ENCODE measurements around the gene KDM4C.

Gene KDM4C

GRCh38 chr9:6911901-6912638 is 154.3 kb downstream of the KDM4C start:
- TF ChIP-seq, protein P1, sequence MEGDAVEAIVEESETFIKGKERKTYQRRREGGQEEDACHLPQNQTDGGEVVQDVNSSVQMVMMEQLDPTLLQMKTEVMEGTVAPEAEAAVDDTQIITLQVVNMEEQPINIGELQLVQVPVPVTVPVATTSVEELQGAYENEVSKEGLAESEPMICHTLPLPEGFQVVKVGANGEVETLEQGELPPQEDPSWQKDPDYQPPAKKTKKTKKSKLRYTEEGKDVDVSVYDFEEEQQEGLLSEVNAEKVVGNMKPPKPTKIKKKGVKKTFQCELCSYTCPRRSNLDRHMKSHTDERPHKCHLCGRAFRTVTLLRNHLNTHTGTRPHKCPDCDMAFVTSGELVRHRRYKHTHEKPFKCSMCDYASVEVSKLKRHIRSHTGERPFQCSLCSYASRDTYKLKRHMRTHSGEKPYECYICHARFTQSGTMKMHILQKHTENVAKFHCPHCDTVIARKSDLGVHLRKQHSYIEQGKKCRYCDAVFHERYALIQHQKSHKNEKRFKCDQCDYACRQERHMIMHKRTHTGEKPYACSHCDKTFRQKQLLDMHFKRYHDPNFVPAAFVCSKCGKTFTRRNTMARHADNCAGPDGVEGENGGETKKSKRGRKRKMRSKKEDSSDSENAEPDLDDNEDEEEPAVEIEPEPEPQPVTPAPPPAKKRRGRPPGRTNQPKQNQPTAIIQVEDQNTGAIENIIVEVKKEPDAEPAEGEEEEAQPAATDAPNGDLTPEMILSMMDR (IDR thresholded peaks at IDR 0.05; ENCODE audit: low read depth, low read length, missing control alignments) = no peak
- DNase-seq = no peak
- in situ Hi-C loops (cut with HindIII; ENCODE audit: low pct_ligation_motif_present, low sequenced_read_pairs) = no loop called here
- Histone ChIP-seq H3K27ac (no peak overlapping the region), H3K27me3 (replicated peaks) (no peaks in the 10 kb centered on the region), H3K4me3 (ENCODE audit: low read depth, low read length) (no peak overlapping the region), H3K36me3 (replicated peaks) (no peaks in the 10 kb centered on the region)

DNA sequence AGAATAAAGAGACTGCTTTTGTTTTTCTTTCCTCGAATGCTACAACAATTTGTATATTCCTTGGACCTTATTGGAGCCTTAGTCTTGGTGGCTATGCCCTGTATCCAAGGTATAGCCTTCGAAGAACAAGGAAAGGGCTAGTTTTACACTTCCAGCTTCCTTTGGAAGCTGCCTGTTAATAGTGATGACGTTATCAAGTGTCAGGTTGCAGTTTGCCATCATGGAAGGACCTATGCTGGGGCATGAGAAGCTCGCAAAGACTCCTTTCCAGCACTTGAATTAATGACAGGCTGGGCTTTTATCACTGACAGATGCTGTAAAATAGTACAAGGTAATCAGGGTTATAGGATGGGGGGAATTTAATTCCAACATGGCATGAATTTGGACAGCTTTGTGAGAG is 157.9 kb downstream of the KDM4C start:
- no peaks in the 10 kb centered on the region for H3K36me3 ChIP-seq (replicated peaks)
- H3K4me3 ChIP-seq (ENCODE audit: low read depth, low read length) = no peak overlapping the region
- no peak for DNase-seq
- no peak overlapping the region for H3K27ac ChIP-seq
- in situ Hi-C loops (cut with HindIII; ENCODE audit: low pct_ligation_motif_present, low sequenced_read_pairs) = no loop called here
- TF ChIP-seq, protein P1 (IDR thresholded peaks at IDR 0.05; ENCODE audit: low read depth, low read length, missing control alignments) = no peak
- no peaks in the 10 kb centered on the region for H3K27me3 ChIP-seq (replicated peaks)

DNA sequence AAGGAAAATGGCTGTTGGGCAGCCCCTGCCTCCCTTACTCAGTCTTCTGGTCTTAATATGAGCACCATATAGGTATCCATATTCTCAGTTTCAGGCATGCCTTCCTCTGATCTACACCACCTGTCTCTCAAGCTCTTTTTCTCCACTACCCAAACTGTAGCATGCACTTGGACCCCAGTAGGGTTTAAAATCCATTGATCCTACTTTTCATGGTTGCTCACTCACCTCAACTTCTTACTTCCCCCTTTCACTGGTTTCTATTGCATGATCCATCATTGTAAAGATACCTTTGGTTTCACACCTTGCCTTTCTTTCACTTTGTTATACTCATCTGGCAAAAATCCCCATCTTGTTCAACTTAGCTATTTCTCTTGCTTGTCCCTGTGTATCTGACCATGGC is 159.4 kb downstream of the KDM4C start:
- DNase-seq = no peak
- TF ChIP-seq, protein P1 (IDR thresholded peaks at IDR 0.05; ENCODE audit: low read depth, low read length, missing control alignments) = no peak
- in situ Hi-C loops (cut with HindIII; ENCODE audit: low pct_ligation_motif_present, low sequenced_read_pairs) = no loop called here
- Histone ChIP-seq H3K36me3 (replicated peaks) (no peaks in the 10 kb centered on the region), H3K27ac (no peak overlapping the region), H3K27me3 (replicated peaks) (no peaks in the 10 kb centered on the region), H3K4me3 (ENCODE audit: low read depth, low read length) (no peak overlapping the region)

DNA sequence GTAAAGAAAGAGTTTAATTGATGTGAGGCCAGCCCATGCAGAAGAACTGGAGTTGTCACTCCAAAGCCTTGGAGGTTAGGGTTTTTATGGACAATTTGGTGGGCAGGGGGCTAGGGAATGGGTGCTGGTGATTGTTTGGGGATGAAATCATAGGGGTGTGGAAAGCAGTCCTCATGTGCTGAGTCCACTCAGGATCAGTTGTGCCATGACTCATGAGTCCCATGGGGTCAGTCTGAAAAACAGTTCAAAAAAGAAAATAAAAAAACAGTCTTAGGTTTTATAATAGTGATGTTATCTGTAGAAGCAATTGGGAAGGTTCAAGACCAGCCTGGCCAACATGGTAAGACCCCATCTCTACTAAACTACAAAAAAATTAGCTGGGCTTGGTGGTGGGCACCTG is 162.3 kb downstream of the KDM4C start:
- in situ Hi-C loops (cut with HindIII; ENCODE audit: low pct_ligation_motif_present, low sequenced_read_pairs) = no loop called here
- no peak for DNase-seq
- H3K36me3 ChIP-seq (replicated peaks) = no peaks in the 10 kb centered on the region
- H3K4me3 ChIP-seq (ENCODE audit: low read depth, low read length) = no peak overlapping the region
- H3K27ac ChIP-seq = no peak overlapping the region
- no peaks in the 10 kb centered on the region for H3K27me3 ChIP-seq (replicated peaks)
- TF ChIP-seq, protein P1 (IDR thresholded peaks at IDR 0.05; ENCODE audit: low read depth, low read length, missing control alignments) = no peak

GRCh38 chr9:6921315-6921714 is 163.5 kb downstream of the KDM4C start:
- no peak overlapping the region for H3K4me3 ChIP-seq (ENCODE audit: low read depth, low read length)
- no peak overlapping the region for H3K27ac ChIP-seq
- H3K27me3 ChIP-seq (replicated peaks) = no peaks in the 10 kb centered on the region
- in situ Hi-C loops (cut with HindIII; ENCODE audit: low pct_ligation_motif_present, low sequenced_read_pairs) = no loop called here
- no peak for DNase-seq
- H3K36me3 ChIP-seq (replicated peaks) = no peaks in the 10 kb centered on the region
- TF ChIP-seq, protein P1 (IDR thresholded peaks at IDR 0.05; ENCODE audit: low read depth, low read length, missing control alignments) = no peak

Data from brain microvascular endothelial cell (primary cell).